Trophoblast cell (in vitro differentiated cells and primary cell): ENCODE results near the gene FKBP5.

Experiments
- DNase-seq, 2 donors: peaks; one replicate each; pipeline ENCODE4 v3.0.0-alpha.2; 2016
- H2AFZ ChIP-seq: 2 replicates; pipeline ENCODE4 v1.6.1; 2013; ENCODE audit warnings: low read length, moderate library complexity, mild to moderate bottlenecking; ENCODE audit not compliant: insufficient read depth, poor library complexity
- H2AK5ac ChIP-seq: 2 replicates; pipeline ENCODE4 v1.6.1; 2013; ENCODE audit warnings: mild to moderate bottlenecking, low read length
- H2BK120ac ChIP-seq: 2 replicates; pipeline ENCODE4 v1.6.1; 2013; ENCODE audit warnings: low read length, mild to moderate bottlenecking, moderate library complexity; ENCODE audit not compliant: insufficient read depth, poor library complexity
- H2BK12ac ChIP-seq: 2 replicates; pipeline ENCODE4 v1.6.1; 2013; ENCODE audit warnings: mild to moderate bottlenecking, low read length, moderate library complexity
- H2BK5ac ChIP-seq: 2 replicates; pipeline ENCODE4 v1.6.1; 2013; ENCODE audit warnings: low read length, low read depth, moderate library complexity, mild to moderate bottlenecking; ENCODE audit not compliant: poor library complexity
- H3K14ac ChIP-seq: 2 replicates; pipeline ENCODE4 v1.6.1; 2013; ENCODE audit warnings: mild to moderate bottlenecking, low read length
- H3K18ac ChIP-seq: 2 replicates; pipeline ENCODE4 v1.6.1; 2013; ENCODE audit warnings: mild to moderate bottlenecking, low read length
- H3K23ac ChIP-seq: 2 replicates; pipeline ENCODE4 v1.6.1; 2013; ENCODE audit warnings: low read length
- H3K27ac ChIP-seq: 2 replicates; pipeline ENCODE4 v1.5.1; 2013; ENCODE audit warnings: low read depth, mild to moderate bottlenecking, inconsistent platforms, low read length, moderate library complexity
- H3K27me3 ChIP-seq: 2 replicates; pipeline ENCODE4 v1.6.1; 2013; ENCODE audit warnings: inconsistent platforms, mild to moderate bottlenecking, low read length, moderate library complexity; ENCODE audit not compliant: insufficient read depth
- H3K36me3 ChIP-seq, 2 experiments: 1 replicate in 1 of 2; 2 replicates in 1 of 2; pipeline ENCODE4 v1.6.1; 2013; ENCODE audit warnings: low read length in 2 of 2, mild to moderate bottlenecking in 2 of 2, moderate library complexity in 1 of 2; ENCODE audit not compliant: insufficient read depth in 2 of 2, control insufficient read depth in 1 of 2
- H3K4ac ChIP-seq: 2 replicates; pipeline ENCODE4 v1.6.1; 2013; ENCODE audit warnings: low read depth, mild to moderate bottlenecking, low read length, moderate library complexity
- H3K4me1 ChIP-seq, 2 experiments: 1 replicate in 1 of 2; 2 replicates in 1 of 2; pipeline ENCODE4 v1.6.1; 2013; ENCODE audit warnings: low read length in 2 of 2, mild to moderate bottlenecking in 2 of 2, moderate library complexity in 1 of 2; ENCODE audit not compliant: insufficient read depth in 2 of 2, control insufficient read depth in 1 of 2
- H3K4me2 ChIP-seq: 2 replicates; pipeline ENCODE4 v1.6.1; 2013; ENCODE audit warnings: inconsistent platforms, mild to moderate bottlenecking, low read length, moderate library complexity
- H3K4me3 ChIP-seq: 2 replicates; pipeline ENCODE4 v1.5.1; 2013; ENCODE audit warnings: mild to moderate bottlenecking, low read depth, low read length, inconsistent platforms
- H3K79me1 ChIP-seq: one replicate; pipeline ENCODE4 v1.6.1; 2013; ENCODE audit warnings: low read length
- H3K79me2 ChIP-seq: 2 replicates; pipeline ENCODE4 v1.6.1; 2013; ENCODE audit warnings: low read length, mild to moderate bottlenecking; ENCODE audit not compliant: control insufficient read depth, insufficient read depth, poor library complexity
- H3K9ac ChIP-seq: 2 replicates; pipeline ENCODE4 v1.6.1; 2013; ENCODE audit warnings: mild to moderate bottlenecking, low read length
- H3K9me3 ChIP-seq: 2 replicates; pipeline ENCODE4 v1.6.1; 2013; ENCODE audit warnings: low read depth, mild to moderate bottlenecking, control low read depth, inconsistent platforms, low read length; ENCODE audit not compliant: insufficient read depth
- H4K12ac ChIP-seq: 2 replicates; pipeline ENCODE4 v1.6.1; 2013; ENCODE audit warnings: low read depth, mild to moderate bottlenecking, low read length, moderate library complexity
- H4K8ac ChIP-seq: 2 replicates; pipeline ENCODE4 v1.6.1; 2013; ENCODE audit warnings: low read depth, mild to moderate bottlenecking, low read length, moderate library complexity
- H4K91ac ChIP-seq: one replicate; pipeline ENCODE4 v1.6.1; 2013; ENCODE audit warnings: low read depth, mild to moderate bottlenecking, low read length, moderate library complexity
- WGBS: extraction: QIAGEN DNeasy Blood & Tissue Kit; methylation state at CpG from one replicate; pipeline ENCODE4 v1.1.7; 2013; ENCODE audit warnings: missing lambda C conversion rate; ENCODE audit not compliant: insufficient read length, insufficient coverage; ENCODE audit errors: extremely low coverage; 5-methylcytosine and 5-hydroxymethylcytosine counted together

The FKBP5 gene

DNA sequence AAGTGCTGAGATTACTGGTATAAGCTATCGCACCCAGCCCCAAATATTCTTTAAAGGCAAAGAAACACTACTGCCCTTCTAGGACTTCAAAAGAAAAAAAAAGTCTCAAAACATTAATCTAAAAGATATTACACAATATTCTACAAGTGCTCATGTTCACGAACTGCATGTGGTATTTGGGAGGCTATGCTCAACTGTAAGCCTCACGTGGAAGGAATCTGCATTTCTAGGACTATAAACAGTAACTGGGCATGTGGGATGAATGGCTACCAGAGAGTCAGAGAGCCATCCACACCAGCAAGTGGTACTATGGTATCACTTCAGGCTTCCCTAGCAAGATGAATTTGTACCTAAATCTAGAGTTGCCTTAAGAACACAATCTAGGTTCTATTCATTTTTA lies 50.0 kb downstream of the FKBP5 start:
- no peak overlapping the region for H3K27ac ChIP-seq
- peak in 1 of 2 donors; percentile 17 for DNase-seq
- H2BK120ac ChIP-seq: no peak overlapping the region
- H3K4me3 ChIP-seq: no peak overlapping the region
- no peak overlapping the region for H3K14ac ChIP-seq
- no peaks in the 10 kb centered on the region for H3K79me2 ChIP-seq
- H2AK5ac ChIP-seq: no peak overlapping the region
- H4K91ac ChIP-seq: no peak overlapping the region
- H3K36me3 ChIP-seq: no peaks in the 10 kb centered on the region
- H3K9ac ChIP-seq: no peak overlapping the region
- H3K23ac ChIP-seq: no peak overlapping the region
- H4K8ac ChIP-seq: no peak overlapping the region
- H3K4me2 ChIP-seq: no peak overlapping the region
- WGBS: no CpG with 5 or more reads among the region's 3 CpGs
- H2AFZ ChIP-seq: no peak overlapping the region
- H3K27me3 ChIP-seq: no peaks in the 10 kb centered on the region
- H3K4ac ChIP-seq: no peak overlapping the region
- H3K79me1 ChIP-seq: no peaks in the 10 kb centered on the region
- H4K12ac ChIP-seq: no peak overlapping the region
- no peaks in the 10 kb centered on the region for H3K9me3 ChIP-seq
- no peaks in the 10 kb centered on the region for H3K4me1 ChIP-seq
- H2BK5ac ChIP-seq: no peak overlapping the region
- no peak overlapping the region for H2BK12ac ChIP-seq
- H3K18ac ChIP-seq: no peak overlapping the region

DNA sequence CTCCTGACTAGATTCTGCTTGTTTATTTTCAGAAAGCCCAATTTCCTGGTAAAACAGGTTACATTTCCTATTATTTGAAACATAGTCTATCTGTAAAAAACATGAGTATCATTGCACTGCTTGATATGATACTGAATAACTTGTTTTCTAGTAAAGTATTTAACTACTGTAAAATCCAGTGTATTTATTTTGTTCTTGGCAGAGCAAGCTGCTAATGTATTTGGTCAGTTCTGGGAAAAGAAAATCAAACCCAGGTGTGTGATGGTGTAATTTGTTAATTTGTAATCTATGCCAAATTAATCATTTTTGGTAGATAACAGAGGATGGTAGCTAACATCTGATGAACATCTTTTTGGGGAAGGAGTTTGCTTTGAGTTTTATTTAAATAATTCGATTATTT lies 50.8 kb downstream of the FKBP5 start:
- no peaks in the 10 kb centered on the region for H3K9me3 ChIP-seq
- H3K27ac ChIP-seq: no peak overlapping the region
- no peak overlapping the region for H3K14ac ChIP-seq
- no peak for DNase-seq
- H3K36me3 ChIP-seq: no peaks in the 10 kb centered on the region
- no peak overlapping the region for H3K18ac ChIP-seq
- H4K91ac ChIP-seq: no peak overlapping the region
- H2BK5ac ChIP-seq: no peak overlapping the region
- no peak overlapping the region for H4K8ac ChIP-seq
- H2BK12ac ChIP-seq: no peak overlapping the region
- no peak overlapping the region for H3K4ac ChIP-seq
- no peak overlapping the region for H3K23ac ChIP-seq
- no peaks in the 10 kb centered on the region for H3K4me1 ChIP-seq
- H2AFZ ChIP-seq: no peak overlapping the region
- H2BK120ac ChIP-seq: no peak overlapping the region
- H3K79me2 ChIP-seq: no peaks in the 10 kb centered on the region
- H3K9ac ChIP-seq: no peak overlapping the region
- H4K12ac ChIP-seq: no peak overlapping the region
- H3K4me2 ChIP-seq: no peak overlapping the region
- no peak overlapping the region for H3K4me3 ChIP-seq
- no peaks in the 10 kb centered on the region for H3K27me3 ChIP-seq
- H2AK5ac ChIP-seq: no peak overlapping the region
- no peaks in the 10 kb centered on the region for H3K79me1 ChIP-seq
- WGBS: no CpG with 5 or more reads among the region's 1 CpG

DNA sequence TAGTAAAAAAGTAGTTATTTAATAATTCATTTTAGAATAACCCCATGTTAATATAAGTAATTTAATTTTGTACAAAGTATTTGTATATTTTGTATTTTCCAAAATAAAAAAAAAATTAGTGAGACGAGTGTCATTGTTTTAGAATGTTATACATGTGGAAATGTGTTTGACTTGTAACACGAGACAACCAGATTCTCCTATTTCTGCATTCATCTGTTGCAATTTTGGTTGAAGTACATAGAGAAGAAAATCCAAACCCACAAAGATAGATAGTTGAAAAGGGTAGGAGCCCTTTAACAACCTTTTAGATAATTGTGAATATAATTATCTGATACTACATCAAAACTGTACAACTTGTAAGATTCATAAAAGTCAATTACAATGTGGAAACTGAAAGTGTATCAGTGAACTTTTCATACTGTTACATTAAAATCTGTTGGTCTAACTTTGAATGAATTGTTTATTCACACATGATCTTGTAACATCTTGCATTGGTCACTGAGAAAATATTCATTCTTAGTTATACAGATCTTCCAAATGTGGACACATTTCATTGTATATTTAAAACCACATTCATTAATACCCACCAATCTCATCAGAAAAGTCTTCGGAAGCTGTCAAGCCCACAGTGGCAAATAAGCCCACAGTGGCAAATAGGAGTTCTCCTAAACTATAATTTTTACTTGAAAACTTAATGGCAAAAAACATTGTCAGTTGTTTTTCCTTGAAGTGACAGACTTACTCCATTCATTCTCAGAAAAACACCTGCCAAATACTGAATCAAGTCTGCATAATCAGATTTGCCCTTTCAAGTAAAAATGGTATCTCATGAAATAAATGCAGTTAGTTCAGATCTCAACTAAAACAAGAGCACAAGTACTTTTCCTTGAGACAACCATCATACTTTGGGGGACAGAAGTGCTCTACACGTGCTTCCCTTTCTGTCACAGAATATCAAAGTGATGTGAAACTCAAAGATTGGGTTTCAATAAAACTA lies 52.8 kb downstream of the FKBP5 start:
- H3K4me2 ChIP-seq: no peak overlapping the region
- H2BK5ac ChIP-seq: no peak overlapping the region
- no peaks in the 10 kb centered on the region for H3K79me2 ChIP-seq
- H2BK12ac ChIP-seq: no peak overlapping the region
- no peaks in the 10 kb centered on the region for H3K9me3 ChIP-seq
- no peaks in the 10 kb centered on the region for H3K27me3 ChIP-seq
- H3K36me3 ChIP-seq: no peaks in the 10 kb centered on the region
- no peak overlapping the region for H3K4me3 ChIP-seq
- H3K27ac ChIP-seq: no peak overlapping the region
- H2AFZ ChIP-seq: no peak overlapping the region
- no peaks in the 10 kb centered on the region for H3K79me1 ChIP-seq
- H3K4me1 ChIP-seq: no peaks in the 10 kb centered on the region
- no peak overlapping the region for H3K14ac ChIP-seq
- no peak overlapping the region for H4K8ac ChIP-seq
- H3K18ac ChIP-seq: no peak overlapping the region
- DNase-seq: no peak
- H3K9ac ChIP-seq: no peak overlapping the region
- no peak overlapping the region for H2BK120ac ChIP-seq
- no peak overlapping the region for H4K91ac ChIP-seq
- no peak overlapping the region for H3K23ac ChIP-seq
- no peak overlapping the region for H2AK5ac ChIP-seq
- H3K4ac ChIP-seq: no peak overlapping the region
- no peak overlapping the region for H4K12ac ChIP-seq
- WGBS: no CpG with 5 or more reads among the region's 4 CpGs

DNA sequence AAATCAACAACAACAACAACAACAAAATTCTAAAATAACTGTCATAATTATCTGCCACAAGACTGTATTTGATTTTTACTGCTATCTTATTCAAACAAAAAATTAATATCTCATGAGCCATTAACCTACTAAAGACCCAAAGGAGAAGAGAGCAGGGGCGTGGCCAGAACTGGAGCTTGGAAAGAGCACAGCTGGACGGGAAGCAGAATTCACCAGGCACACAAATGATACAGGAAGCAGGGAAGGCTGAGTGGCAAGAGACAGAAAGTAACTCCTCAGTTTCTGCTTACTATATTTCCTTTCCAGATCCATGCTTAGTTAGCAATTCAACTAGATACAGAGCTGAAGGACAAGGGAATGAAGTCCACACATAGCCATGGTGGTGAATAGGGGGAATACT lies 54.4 kb downstream of the FKBP5 start:
- no peak overlapping the region for H2AFZ ChIP-seq
- H2BK5ac ChIP-seq: no peak overlapping the region
- H3K4me3 ChIP-seq: no peak overlapping the region
- H3K9ac ChIP-seq: no peak overlapping the region
- no peak overlapping the region for H2AK5ac ChIP-seq
- H3K79me2 ChIP-seq: no peaks in the 10 kb centered on the region
- no peak overlapping the region for H4K8ac ChIP-seq
- WGBS: no CpG with 5 or more reads among the region's 2 CpGs
- H4K91ac ChIP-seq: no peak overlapping the region
- no peaks in the 10 kb centered on the region for H3K36me3 ChIP-seq
- H4K12ac ChIP-seq: no peak overlapping the region
- no peak overlapping the region for H3K4ac ChIP-seq
- no peak overlapping the region for H3K27ac ChIP-seq
- no peaks in the 10 kb centered on the region for H3K9me3 ChIP-seq
- no peaks in the 10 kb centered on the region for H3K79me1 ChIP-seq
- no peak for DNase-seq
- no peaks in the 10 kb centered on the region for H3K27me3 ChIP-seq
- H3K14ac ChIP-seq: no peak overlapping the region
- H3K4me1 ChIP-seq: no peaks in the 10 kb centered on the region
- no peak overlapping the region for H3K23ac ChIP-seq
- no peak overlapping the region for H3K4me2 ChIP-seq
- H2BK12ac ChIP-seq: no peak overlapping the region
- no peak overlapping the region for H2BK120ac ChIP-seq
- no peak overlapping the region for H3K18ac ChIP-seq
